ENCODE data around the gene GOLGA6C.
"Not testable (repeated sequence)": the region's sequence is repeated elsewhere in the genome, so short reads cannot be mapped to it uniquely, and the experiment has no call there.

GRCh38 chr15:75245741-75246140 is 12.4 kb upstream of the GOLGA6C start:
- TF ChIP-seq, protein P1, sequence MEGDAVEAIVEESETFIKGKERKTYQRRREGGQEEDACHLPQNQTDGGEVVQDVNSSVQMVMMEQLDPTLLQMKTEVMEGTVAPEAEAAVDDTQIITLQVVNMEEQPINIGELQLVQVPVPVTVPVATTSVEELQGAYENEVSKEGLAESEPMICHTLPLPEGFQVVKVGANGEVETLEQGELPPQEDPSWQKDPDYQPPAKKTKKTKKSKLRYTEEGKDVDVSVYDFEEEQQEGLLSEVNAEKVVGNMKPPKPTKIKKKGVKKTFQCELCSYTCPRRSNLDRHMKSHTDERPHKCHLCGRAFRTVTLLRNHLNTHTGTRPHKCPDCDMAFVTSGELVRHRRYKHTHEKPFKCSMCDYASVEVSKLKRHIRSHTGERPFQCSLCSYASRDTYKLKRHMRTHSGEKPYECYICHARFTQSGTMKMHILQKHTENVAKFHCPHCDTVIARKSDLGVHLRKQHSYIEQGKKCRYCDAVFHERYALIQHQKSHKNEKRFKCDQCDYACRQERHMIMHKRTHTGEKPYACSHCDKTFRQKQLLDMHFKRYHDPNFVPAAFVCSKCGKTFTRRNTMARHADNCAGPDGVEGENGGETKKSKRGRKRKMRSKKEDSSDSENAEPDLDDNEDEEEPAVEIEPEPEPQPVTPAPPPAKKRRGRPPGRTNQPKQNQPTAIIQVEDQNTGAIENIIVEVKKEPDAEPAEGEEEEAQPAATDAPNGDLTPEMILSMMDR (IDR thresholded peaks at IDR 0.05; ENCODE audit: low read length), result not testable (repeated sequence)
- TF ChIP-seq EZH2phosphoT487 (IDR thresholded peaks at IDR 0.05; ENCODE audit: low read length); EZH2 (optimal IDR thresholded peaks at IDR 0.05; ENCODE audit: low read depth, low read length): not testable (repeated sequence)

Data from MM.1S (cell line).